ENCODE measurements around the gene LHX3. TPM values are rescaled to one million over a fixed set of nuclear protein-coding genes. Genes with fewer than 3 reads are reported as not detected.

LHX3 gene
- total RNA-seq, 1 experiment from 2014 or later, result not detected

DNA sequence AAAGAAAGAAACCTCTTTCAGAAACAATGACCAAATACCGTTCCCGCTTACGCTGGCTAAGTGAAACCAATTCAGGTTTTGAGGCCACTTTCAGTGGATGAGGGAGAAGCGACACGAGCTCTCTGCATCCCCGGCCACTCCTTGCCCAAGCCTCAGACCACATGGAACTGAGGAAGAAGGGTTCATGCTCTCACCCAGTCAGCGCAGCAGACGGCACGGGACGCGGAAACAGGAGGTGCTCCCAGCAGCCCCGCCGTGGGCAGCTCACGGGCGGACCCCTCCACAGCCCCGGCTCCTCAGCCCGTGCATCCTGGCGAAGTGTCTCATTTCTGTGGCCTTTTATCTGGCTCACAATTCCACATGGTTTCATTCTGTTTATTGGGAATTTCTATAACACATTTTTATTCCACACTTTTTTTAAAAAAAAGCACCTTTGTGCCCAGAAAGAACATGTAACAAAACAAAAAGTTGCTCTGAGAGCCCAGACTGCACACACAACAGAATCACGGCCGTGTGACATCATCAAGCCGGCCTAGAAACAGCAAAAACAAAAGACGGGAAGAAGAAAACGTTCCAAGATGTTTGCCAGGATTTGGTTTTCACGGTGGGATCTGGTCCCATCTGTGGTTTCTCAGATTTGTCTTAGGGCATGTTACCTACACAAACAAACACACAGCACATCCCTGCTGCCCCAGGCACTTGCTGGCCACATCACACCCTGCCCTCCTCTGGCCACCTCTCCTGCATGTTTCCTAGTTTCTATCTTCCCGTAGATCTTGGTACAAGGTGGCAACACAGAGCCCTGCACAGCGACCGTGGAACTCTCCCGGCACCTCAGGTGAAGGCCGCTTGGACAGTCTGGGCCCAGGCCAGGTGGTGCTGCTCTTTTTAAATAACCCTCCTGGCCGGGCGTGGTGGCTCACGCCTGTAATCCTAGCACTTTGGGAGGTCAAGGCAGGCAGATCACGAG is 24.5 kb upstream of the LHX3 start:
- Histone ChIP-seq H3K9me3 (ENCODE audit: control insufficient read depth, low read depth, low read length) (no peaks in the 10 kb centered on the region), H3K4ac (ENCODE audit: low read depth, low read length) (no peak overlapping the region), H3K56ac (ENCODE audit: insufficient read length, low read depth, low read length) (no peak overlapping the region), H4K20me1 (ENCODE audit: control insufficient read depth, insufficient read depth, insufficient read length) (no peaks in the 10 kb centered on the region), H3K79me2 (ENCODE audit: insufficient read depth, low read length) (peaks cover 4% of the 10 kb centered on the region; the same call in 1 of the 2 replicates), H3K14ac (ENCODE audit: insufficient read depth, low read length) (no peak overlapping the region), H3K4me1 (ENCODE audit: insufficient read depth, low read length) (no peaks in the 10 kb centered on the region), H2BK20ac (ENCODE audit: low read depth, low read length, poor library complexity, severe bottlenecking) (no peak overlapping the region), H3K9ac (ENCODE audit: extremely low read depth, insufficient read length, low read length) (no peak overlapping the region), H3K23me2 (ENCODE audit: insufficient read length, low read depth, low read length, poor library complexity, severe bottlenecking) (no peaks in the 10 kb centered on the region), H2BK12ac (ENCODE audit: insufficient read length, low read depth, low read length) (no peak overlapping the region), H4K5ac (ENCODE audit: insufficient read length, low read depth, low read length) (no peak overlapping the region), H3K18ac (ENCODE audit: insufficient read length, low read depth, low read length) (no peak overlapping the region), H4K91ac (ENCODE audit: insufficient read length, low read depth, low read length) (no peak overlapping the region), H2BK120ac (ENCODE audit: low read depth, low read length, poor library complexity, severe bottlenecking) (no peak overlapping the region), H2BK15ac (ENCODE audit: low read depth, low read length) (no peak overlapping the region), H3K27ac (ENCODE audit: insufficient read length, low read depth, low read length) (no peak overlapping the region), H4K8ac (replicated peaks; ENCODE audit: insufficient read length, low read depth, low read length) (no peak overlapping the region), H2AK5ac (ENCODE audit: insufficient read length, low read length) (no peak overlapping the region), H3K4me2 (ENCODE audit: insufficient read depth, insufficient read length, low read length) (no peak overlapping the region), H3K79me1 (ENCODE audit: insufficient read depth, low read depth, low read length, poor library complexity, severe bottlenecking) (no peaks in the 10 kb centered on the region), H2AFZ (ENCODE audit: low read length) (no peak overlapping the region), H3K23ac (ENCODE audit: insufficient read length, low read depth, low read length) (no peak overlapping the region), H2BK5ac (ENCODE audit: insufficient read length, low read length) (no peak overlapping the region), H3K27me3 (ENCODE audit: insufficient read depth, low read length) (no peaks in the 10 kb centered on the region), H3T11ph (ENCODE audit: low read length) (no peak overlapping the region)
- TF ChIP-seq, protein P1, sequence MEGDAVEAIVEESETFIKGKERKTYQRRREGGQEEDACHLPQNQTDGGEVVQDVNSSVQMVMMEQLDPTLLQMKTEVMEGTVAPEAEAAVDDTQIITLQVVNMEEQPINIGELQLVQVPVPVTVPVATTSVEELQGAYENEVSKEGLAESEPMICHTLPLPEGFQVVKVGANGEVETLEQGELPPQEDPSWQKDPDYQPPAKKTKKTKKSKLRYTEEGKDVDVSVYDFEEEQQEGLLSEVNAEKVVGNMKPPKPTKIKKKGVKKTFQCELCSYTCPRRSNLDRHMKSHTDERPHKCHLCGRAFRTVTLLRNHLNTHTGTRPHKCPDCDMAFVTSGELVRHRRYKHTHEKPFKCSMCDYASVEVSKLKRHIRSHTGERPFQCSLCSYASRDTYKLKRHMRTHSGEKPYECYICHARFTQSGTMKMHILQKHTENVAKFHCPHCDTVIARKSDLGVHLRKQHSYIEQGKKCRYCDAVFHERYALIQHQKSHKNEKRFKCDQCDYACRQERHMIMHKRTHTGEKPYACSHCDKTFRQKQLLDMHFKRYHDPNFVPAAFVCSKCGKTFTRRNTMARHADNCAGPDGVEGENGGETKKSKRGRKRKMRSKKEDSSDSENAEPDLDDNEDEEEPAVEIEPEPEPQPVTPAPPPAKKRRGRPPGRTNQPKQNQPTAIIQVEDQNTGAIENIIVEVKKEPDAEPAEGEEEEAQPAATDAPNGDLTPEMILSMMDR (conservative IDR thresholded peaks at IDR 0.05), result no peak
- peak overlapping the region in 2 of 3 experiments; percentile 74 to 87; a peak in 5 of 7 replicates for H3K27ac Mint-ChIP-seq
- H3K36me3 Mint-ChIP-seq (ENCODE audit: insufficient read depth in 1 of 3, low read depth in 3 of 3), result peaks cover 7 to 10% (median 8%) of the 10 kb centered on the region in 3 experiments; a peak in 5 of 7 replicates
- H3K9me3 Mint-ChIP-seq, result no peaks in the 10 kb centered on the region
- H3K4me3 Mint-ChIP-seq, result no peak overlapping the region
- H3K4me1 Mint-ChIP-seq, result peaks cover 9 to 15% of the 10 kb centered on the region in 2 experiments
- no peak for DNase-seq
- WGBS (ENCODE audit: extremely low coverage, insufficient read length, low lambda C conversion rate), result no CpG with 5 or more reads among the region's 33 CpGs
- no peaks in the 10 kb centered on the region for H3K27me3 Mint-ChIP-seq (ENCODE audit: low read depth)

All from H9 (cell line).